HG03066 (cell line): ENCODE measurements around the gene RUSC2.
"Not testable (repeated sequence)": the region's sequence is repeated elsewhere in the genome, so short reads cannot be mapped to it uniquely, and the experiment has no call there.

Source experiments
- ATAC-seq: cut with Tn5 transposase; IDR thresholded peaks from one replicate; pipeline ENCODE4 v1.9.1; 2021; ENCODE audit warnings: low read depth; ENCODE audit not compliant: unreplicated experiment

The RUSC2 gene

GRCh38 chr9:35493119-35493518, 3.2 kb downstream of the RUSC2 start:
- ATAC-seq, result not testable (repeated sequence)

DNA sequence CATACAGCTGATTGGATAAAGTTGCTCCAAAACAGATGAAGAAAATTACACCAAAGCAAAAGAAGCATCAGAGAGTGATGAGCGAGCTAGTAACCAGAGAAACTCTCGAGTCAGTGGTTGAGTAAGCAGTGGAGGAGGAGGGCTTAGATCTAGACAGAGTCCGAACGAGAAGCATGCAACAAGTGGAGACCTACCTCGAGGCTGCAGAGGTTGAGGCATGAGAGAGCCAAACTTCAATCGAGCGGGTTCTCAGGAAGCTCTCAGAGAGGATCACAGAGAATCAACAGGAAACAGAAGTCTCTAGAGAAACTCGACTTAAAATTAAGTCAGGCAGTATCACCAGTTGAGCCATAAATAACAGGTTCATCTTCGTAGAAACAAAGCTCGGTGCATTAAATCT, 6.1 kb downstream of the RUSC2 start:
- no peak for ATAC-seq

GRCh38 chr9:35498245-35498644, 8.3 kb downstream of the RUSC2 start:
- not testable (repeated sequence) for ATAC-seq

DNA sequence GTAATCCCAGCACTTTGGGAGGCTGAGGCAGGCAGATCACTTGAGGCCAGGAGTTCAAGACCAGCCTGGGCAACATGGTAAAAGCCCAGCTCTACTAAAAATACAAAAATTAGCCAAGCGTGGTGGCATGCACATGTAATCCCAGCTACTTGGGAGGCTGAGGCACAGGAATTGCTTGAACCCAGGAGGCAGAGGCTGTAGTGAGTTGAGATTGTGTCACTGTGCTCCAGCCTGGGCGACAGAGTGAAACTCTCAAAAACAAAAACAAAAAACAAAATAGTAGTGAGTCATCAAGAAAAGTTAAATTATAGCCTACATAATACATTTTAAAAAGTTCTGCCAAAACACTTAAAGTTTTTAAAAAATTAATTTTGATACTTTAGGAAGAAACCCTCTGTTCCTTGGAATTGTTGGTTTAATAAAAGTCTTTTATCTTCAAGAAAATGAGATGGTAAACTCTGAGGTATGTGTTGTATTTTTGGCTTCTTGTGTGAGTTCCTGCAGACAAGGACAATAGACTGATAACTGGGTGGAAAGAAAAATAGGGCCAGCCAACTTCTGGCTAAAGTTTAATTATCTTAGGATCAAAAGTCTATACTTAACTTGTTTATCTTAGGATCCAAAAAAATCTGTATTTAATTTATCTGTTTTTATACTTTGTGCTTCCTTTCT, 9.3 kb downstream of the RUSC2 start:
- no peak for ATAC-seq

DNA sequence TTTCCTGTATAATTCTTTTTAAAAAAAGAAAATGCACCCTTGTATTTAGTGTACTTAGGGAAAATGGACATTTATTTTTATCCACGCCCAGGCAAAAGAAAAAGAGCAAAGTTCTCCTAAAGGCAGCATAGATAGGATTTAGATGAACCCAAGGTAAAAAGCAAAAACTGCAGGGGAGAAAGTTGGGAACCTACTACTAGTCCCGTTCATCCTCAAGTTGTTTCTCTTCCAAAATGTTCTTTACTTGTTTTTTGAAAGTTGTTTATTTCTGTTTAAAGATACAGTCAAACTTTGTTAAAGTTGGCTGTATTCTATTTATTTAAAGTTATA, 9.8 kb downstream of the RUSC2 start:
- no peak for ATAC-seq

GRCh38 chr9:35500130-35500748, 10.3 kb downstream of the RUSC2 start:
- ATAC-seq, result no peak

GRCh38 chr9:35501946-35502345, 12.0 kb downstream of the RUSC2 start:
- no peak for ATAC-seq

GRCh38 chr9:35506359-35506758, 16.4 kb downstream of the RUSC2 start:
- ATAC-seq, result no peak

DNA sequence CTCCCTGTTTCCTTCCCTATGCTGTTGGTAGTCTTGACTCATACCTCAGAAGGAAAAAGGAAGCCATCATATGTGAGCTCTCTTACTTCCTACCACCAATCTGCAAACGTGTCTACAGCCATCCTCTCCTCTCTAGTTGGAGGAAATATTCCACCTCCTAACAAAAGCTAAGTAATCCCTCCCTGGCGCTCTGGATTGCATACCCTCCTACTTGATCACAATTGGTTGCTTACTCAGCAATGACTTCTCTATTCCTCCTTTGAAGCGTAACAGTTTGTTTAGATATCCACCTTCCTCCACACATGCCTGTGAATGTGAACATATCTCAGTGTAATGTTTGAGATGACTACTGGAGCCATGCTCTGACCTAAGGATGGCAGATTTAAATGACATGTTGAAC, 18.2 kb downstream of the RUSC2 start:
- no peak for ATAC-seq

GRCh38 chr9:35510383-35510753, 20.5 kb downstream of the RUSC2 start:
- ATAC-seq, result no peak

GRCh38 chr9:35510754-35511428, 21.0 kb downstream of the RUSC2 start:
- no peak for ATAC-seq

GRCh38 chr9:35511453-35511852, 21.5 kb downstream of the RUSC2 start:
- ATAC-seq, result no peak

GRCh38 chr9:35515766-35516165, 25.9 kb downstream of the RUSC2 start:
- no peak for ATAC-seq

DNA sequence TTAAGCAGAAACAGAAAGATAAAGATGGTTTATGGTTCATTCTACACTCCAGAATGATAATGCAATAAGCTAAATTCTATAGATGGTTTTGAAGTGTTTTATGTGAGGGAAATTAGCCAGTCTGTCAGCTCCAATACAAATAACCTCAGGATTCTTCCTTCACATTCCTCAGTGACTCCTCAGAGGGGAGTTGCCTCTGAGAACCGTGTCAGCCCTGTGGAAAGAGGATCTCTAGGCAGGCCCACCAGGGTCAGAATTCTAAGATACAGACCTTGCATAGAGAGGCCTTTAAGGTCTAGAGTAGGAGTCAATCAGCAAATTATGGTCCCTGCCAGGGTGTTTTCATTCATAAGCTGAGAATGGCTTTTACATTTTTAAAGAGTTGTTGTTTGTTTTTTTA, 26.6 kb downstream of the RUSC2 start:
- ATAC-seq, result no peak

DNA sequence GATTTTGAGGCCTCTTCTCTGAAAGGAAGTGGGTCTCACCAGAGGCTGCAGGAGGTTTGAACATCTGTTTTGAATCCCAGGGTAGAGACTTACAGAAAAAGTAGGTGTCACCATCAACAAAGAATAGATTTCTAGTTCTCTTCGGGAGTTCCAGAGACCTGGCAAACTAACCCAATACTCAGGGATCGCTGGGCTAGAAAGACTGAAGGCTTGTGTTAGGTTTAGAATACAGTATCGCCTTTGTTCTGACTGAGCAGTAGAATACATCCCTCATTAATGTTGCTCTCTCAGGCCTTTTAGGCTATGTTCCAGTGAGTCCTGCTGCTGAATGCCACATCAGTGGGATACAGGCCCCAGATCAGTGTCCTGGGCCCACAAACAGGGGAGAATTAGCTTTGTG, 27.2 kb downstream of the RUSC2 start:
- no peak for ATAC-seq

DNA sequence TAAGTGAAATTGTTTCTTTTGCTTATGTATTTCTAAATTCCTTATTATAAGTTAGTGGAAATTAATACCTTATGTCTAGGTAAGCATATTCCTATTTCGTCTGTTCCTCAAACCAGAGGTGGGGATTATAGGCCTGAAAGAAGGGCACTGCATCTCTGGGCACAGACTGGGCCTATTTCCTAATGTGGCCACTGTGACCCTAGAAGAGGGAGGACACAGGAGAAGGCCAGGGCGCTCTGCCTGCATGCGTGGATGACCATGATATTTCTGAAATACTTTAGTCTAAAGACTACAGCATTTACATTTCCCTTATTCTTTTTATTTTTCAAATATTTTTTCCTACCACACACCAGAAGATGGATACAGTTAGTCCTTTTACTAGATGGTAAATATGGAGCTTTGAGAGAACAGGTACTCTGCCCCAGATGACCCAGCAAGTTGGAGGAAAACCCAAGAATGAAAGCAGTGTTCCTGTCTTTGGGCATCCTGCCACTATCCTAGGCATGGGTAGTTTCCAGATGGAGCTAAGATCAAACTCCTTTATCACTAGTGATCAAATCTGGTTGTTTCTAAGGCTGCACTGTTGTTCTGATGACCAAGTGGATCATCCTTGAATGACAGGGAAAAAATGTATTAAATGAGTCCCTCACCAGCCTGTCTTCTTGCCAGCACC, 27.8 kb downstream of the RUSC2 start:
- ATAC-seq, result no peak

- no peak for ATAC-seq
Observed at GRCh38 chr9:35518225-35518821, 28.4 kb downstream of the RUSC2 start.

DNA sequence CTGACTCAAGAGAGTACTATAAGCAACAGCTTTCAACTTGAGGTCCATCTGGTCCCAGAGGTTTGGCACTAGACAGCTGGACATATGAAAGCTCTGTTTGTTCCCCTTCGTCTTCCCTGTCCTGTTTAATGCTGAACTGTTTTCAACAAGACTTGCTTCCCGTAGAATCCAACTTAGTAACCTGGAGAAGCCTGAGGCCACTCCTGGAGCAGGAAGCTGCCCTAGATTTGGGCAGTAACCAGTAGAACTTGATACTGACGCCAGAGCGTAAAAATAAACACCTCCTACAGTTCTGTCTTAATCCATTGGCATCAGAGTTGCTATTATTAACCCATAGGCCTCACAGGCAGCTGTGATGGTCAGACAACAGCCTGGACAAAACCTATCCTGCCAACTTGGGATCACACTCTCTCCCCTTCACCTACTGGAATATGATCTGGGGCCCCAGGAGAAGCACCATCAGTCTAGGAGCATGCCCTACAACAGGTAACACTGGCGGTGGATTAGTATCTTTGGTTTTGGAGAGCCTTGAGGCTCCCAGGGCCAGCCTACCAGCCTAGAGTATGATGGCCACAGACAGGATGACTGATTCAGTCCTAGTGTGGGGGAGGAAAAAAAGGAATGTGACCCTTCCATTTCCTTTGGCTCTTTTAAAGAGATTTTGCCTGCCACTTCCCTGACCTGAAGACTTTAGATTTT, 29.2 kb downstream of the RUSC2 start:
- ATAC-seq, result no peak

GRCh38 chr9:35519692-35520363, 29.9 kb downstream of the RUSC2 start:
- ATAC-seq, result no peak

DNA sequence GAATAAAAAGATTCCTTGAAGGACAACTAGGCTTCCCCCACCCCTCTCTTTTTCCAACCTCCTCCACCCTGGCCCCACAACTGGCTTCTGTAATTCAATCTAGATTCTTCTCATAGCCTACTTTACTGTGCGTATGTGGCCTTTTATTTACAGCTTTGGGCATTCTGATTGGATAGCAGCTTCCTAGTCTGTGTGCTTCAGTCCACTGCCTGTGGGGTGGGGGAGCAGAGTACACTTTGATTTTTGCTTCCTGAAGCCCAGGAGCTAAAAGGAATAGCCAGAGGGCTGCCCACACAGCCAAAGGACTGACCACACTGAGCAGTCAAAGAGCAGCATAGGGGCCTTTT, 30.4 kb downstream of the RUSC2 start:
- no peak for ATAC-seq
